ENCODE measurements around the gene CNNM1. TPM values are rescaled to one million over a fixed set of nuclear protein-coding genes. Genes with fewer than 3 reads are reported as not detected.

Gene CNNM1
- total and polyA plus RNA-seq, 12 donors: 0.01 to 0.24 (median 0.10) TPM; not detected in 4

GRCh38 chr10:99394256-99394655 lies 65.1 kb downstream of the CNNM1 start:
- no peak for ATAC-seq
- Histone ChIP-seq H3K36me3 (peaks cover 0 to 54% (median 29%) of the 10 kb centered on the region in 9 donors), H3K4me1 (peaks cover 0 to 62% (median 21%) of the 10 kb centered on the region in 9 donors), H3K27ac (no peak overlapping the region), H3K9me3 (no peaks in the 10 kb centered on the region), H3K4me3 (no peak overlapping the region), H3K27me3 (no peaks in the 10 kb centered on the region)
- no peak for TF ChIP-seq CTCF (IDR thresholded peaks at IDR 0.05)
- no peak for DNase-seq
- 83 to 84% methylated on average over 8 of the region's 8 CpGs for WGBS, 2 donors
- intact Hi-C loops (cut with DNase I): loop anchor here in 8 of 10 donors (2.0 to 5.0 kb wide), 5 partner anchors 37 to 313 kb away; partner anchors contain the start of gene GOT1 (in 4 of the 8)

GRCh38 chr10:99394761-99395386 lies 65.7 kb downstream of the CNNM1 start:
- ATAC-seq (no peak), DNase-seq (no peak)
- no peak for TF ChIP-seq CTCF (IDR thresholded peaks at IDR 0.05)
- peaks cover 0 to 62% (median 21%) of the 10 kb centered on the region in 9 donors for H3K4me1 ChIP-seq
- intact Hi-C loops (cut with DNase I): loop anchor here in 8 of 10 donors (2.0 to 5.0 kb wide), 5 partner anchors 36 to 312 kb away; partner anchors contain the start of gene GOT1 (in 4 of the 8)
- WGBS, 2 donors: 80 to 87% methylated on average over 7 of the region's 7 CpGs
- peaks cover 0 to 60% (median 34%) of the 10 kb centered on the region in 9 donors for H3K36me3 ChIP-seq
- H3K4me3 ChIP-seq: no peak overlapping the region
- H3K27ac ChIP-seq: peak overlapping the region in 2 of 10 donors; percentile 3 to 14
- H3K9me3 ChIP-seq: no peaks in the 10 kb centered on the region
- H3K27me3 ChIP-seq: no peaks in the 10 kb centered on the region

GRCh38 chr10:99395750-99396445 lies 66.7 kb downstream of the CNNM1 start:
- Histone ChIP-seq H3K27ac (peak overlapping the region in 1 of 10 donors; percentile 15), H3K27me3 (no peaks in the 10 kb centered on the region), H3K9me3 (no peaks in the 10 kb centered on the region), H3K36me3 (peaks cover 0 to 70% (median 44%) of the 10 kb centered on the region in 9 donors), H3K4me1 (peaks cover 0 to 53% (median 21%) of the 10 kb centered on the region in 9 donors), H3K4me3 (no peak overlapping the region)
- TF ChIP-seq CTCF (IDR thresholded peaks at IDR 0.05): no peak
- intact Hi-C loops (cut with DNase I): loop anchor here in 1 of 10 donors (2.0 kb wide), 1 partner anchor 35 kb away; the partner anchor contains the start of gene GOT1
- 65 to 77% methylated on average over 2 of the region's 2 CpGs for WGBS, 2 donors
- DNase-seq (no peak), ATAC-seq (peak in 3 of 8 donors; percentile 47 to 50 (median 48))

- Histone ChIP-seq H3K27ac (no peak overlapping the region), H3K36me3 (peaks cover 0 to 76% (median 48%) of the 10 kb centered on the region in 9 donors), H3K4me3 (no peak overlapping the region), H3K9me3 (no peaks in the 10 kb centered on the region), H3K4me1 (peaks cover 0 to 47% (median 21%) of the 10 kb centered on the region in 9 donors), H3K27me3 (no peaks in the 10 kb centered on the region)
- TF ChIP-seq CTCF (IDR thresholded peaks at IDR 0.05): no peak
- DNase-seq (no peak), ATAC-seq (no peak)
- WGBS, 2 donors: 63 to 64% methylated on average over 3 of the region's 3 CpGs
- intact Hi-C loops (cut with DNase I): no loop called here
Measured at GRCh38 chr10:99396471-99396870, 67.3 kb downstream of the CNNM1 start.
